BE2C (cell line): ENCODE data around the gene GMPR.
"Not testable (repeated sequence)": the region's sequence is repeated elsewhere in the genome, so short reads cannot be mapped to it uniquely, and the experiment has no call there.

Experiments
- DNase-seq: peaks from one replicate; pipeline ENCODE4 v3.0.0-alpha.2; 2020
- H3K27me3 ChIP-seq: fragments of 250-450 bp; sonication (Bioruptor Pico); 2 replicates; pipeline ENCODE4 v1.5.1; 2020; ENCODE audit warnings: mild to moderate bottlenecking
- H3K36me3 ChIP-seq: fragments of 250-450 bp; sonication (Bioruptor Pico); 2 replicates; pipeline ENCODE4 v1.5.1; 2020; ENCODE audit warnings: mild to moderate bottlenecking
- H3K4me1 ChIP-seq: fragments of 250-450 bp; sonication (Bioruptor Pico); 2 replicates; pipeline ENCODE4 v1.5.1; 2020
- H3K4me3 ChIP-seq: 2 replicates; pipeline ENCODE4 v1.5.1; 2011; ENCODE audit warnings: low read depth, low read length
- H3K9me3 ChIP-seq: fragments of 250-450 bp; sonication (Bioruptor Pico); 2 replicates; pipeline ENCODE4 v1.5.1; 2020
- CTCF ChIP-seq: IDR thresholded peaks from 2 replicates; pipeline ENCODE4 v1.5.1; 2012; ENCODE audit warnings: mild to moderate bottlenecking, low read depth, low read length

The GMPR gene

GRCh38 chr6:16222826-16223225 lies 15.6 kb upstream of the GMPR start:
- DNase-seq, result no peak
- Histone ChIP-seq H3K27me3 (no peaks in the 10 kb centered on the region), H3K4me3 (no peak overlapping the region), H3K36me3 (no peaks in the 10 kb centered on the region), H3K4me1 (no peaks in the 10 kb centered on the region), H3K9me3 (no peaks in the 10 kb centered on the region; the same call in 1 of the 2 replicates)
- no peak for TF ChIP-seq CTCF

- DNase-seq, result no peak
- TF ChIP-seq CTCF, result no peak
- H3K4me3 ChIP-seq, result no peak overlapping the region
- H3K4me1 ChIP-seq, result no peaks in the 10 kb centered on the region
- H3K9me3 ChIP-seq, result no peaks in the 10 kb centered on the region
- H3K36me3 ChIP-seq, result no peaks in the 10 kb centered on the region
- H3K27me3 ChIP-seq, result no peaks in the 10 kb centered on the region
These were observed 15.0 kb upstream of the GMPR start for GRCh38 chr6:16223362-16223761.

DNA sequence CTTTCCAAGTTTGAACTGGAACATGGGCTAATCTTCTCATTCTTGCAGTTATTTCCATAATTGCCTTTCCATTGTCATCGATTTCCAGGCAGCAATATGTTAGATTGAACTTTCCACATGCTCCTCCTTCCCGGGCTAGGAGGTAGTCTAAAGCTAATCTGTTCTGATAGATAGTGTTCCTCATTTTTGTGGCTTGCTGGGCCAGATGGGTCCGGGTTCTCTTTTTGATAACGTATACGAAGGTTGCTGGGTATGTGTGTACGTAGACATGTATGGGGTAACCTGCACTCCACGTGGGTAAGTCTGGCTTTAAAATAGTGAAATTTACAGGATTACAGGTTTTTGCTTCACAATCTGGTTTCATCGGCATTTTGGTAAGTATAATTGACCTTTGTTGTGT lies 14.0 kb upstream of the GMPR start:
- Histone ChIP-seq H3K27me3 (no peaks in the 10 kb centered on the region), H3K4me3 (no peak overlapping the region), H3K4me1 (no peaks in the 10 kb centered on the region), H3K9me3 (no peaks in the 10 kb centered on the region), H3K36me3 (no peaks in the 10 kb centered on the region)
- DNase-seq, result no peak
- no peak for TF ChIP-seq CTCF

- DNase-seq, H3K36me3 ChIP-seq: not testable (repeated sequence)
These were observed 13.2 kb upstream of the GMPR start for GRCh38 chr6:16225062-16225731.

GRCh38 chr6:16226117-16227047 lies 12.0 kb upstream of the GMPR start:
- not testable (repeated sequence) for H3K4me3 ChIP-seq, H3K4me1 ChIP-seq, DNase-seq

More at GRCh38 chr6:16225062-16225731, 13.2 kb upstream of the GMPR start:
- H3K27me3 ChIP-seq, H3K4me1 ChIP-seq, H3K9me3 ChIP-seq, H3K4me3 ChIP-seq: not testable (repeated sequence)

DNA sequence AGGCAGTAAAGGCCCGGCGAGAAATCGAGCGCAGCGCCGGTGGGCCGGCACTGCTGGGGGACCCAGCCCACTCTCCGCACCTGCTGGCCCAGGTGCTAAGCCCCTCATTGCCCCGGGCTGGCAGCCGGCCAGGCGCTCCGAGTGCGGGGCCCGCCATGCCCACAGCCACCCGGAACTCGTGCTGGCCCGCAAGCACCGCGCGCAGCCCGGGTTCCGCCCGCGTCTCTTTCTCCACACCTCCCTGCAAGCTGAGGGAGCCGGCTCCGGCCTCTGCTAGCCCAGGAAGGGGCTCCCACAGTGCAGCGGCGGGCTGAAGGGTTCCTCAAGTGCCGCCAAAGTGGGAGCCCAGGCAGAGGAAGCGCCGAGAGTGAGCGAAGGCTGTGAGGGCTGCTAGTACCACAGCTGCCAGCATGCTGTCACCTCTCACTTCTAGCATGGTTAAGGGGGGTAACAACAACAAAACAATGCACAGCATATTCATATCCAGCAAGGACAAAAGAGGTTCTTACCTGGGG lies 11.3 kb upstream of the GMPR start:
- H3K9me3 ChIP-seq, result no peaks in the 10 kb centered on the region
- no peaks in the 10 kb centered on the region for H3K27me3 ChIP-seq
- no peak for DNase-seq
- TF ChIP-seq CTCF, result no peak
- H3K4me1 ChIP-seq, result no peaks in the 10 kb centered on the region; the same call in 1 of the 2 replicates
- no peak overlapping the region for H3K4me3 ChIP-seq
- no peaks in the 10 kb centered on the region for H3K36me3 ChIP-seq

More at GRCh38 chr6:16226117-16227047, 12.0 kb upstream of the GMPR start:
- not testable (repeated sequence) for H3K27me3 ChIP-seq, H3K36me3 ChIP-seq, H3K9me3 ChIP-seq

DNA sequence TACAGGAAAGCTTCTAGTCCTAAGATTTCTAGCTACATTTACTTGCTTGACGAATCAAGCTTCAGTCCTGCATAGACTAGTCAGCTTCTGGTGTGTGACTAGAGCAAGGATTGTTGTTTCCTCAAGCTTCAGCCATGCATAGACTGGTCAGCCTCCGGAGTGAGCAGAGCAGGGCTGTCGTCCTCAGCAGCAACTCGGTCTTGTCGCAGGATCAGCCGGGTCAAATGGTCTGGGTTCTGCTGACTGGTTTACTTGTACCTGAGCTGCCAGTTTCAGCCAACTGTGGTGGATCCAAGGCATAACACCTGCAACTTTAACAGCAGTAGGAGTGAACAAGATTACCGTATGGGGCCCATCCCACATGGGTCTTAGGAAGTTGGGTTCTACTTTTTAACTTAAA lies 10.8 kb upstream of the GMPR start:
- no peak overlapping the region for H3K4me3 ChIP-seq
- H3K9me3 ChIP-seq, result no peaks in the 10 kb centered on the region
- no peaks in the 10 kb centered on the region; the same call in 1 of the 2 replicates for H3K4me1 ChIP-seq
- no peak for DNase-seq
- TF ChIP-seq CTCF, result no peak
- H3K27me3 ChIP-seq, result no peaks in the 10 kb centered on the region
- H3K36me3 ChIP-seq, result no peaks in the 10 kb centered on the region
